DMS114 treated with DMSO at 0.1 percent for 48 hours (cell line): ENCODE results near the gene FMR1NB.

Source experiments
- DNase-seq: peaks from one replicate; lab custom pipeline; 2025; ENCODE audit not compliant: unreplicated experiment; lab: John Stamatoyannopoulos, UW

Gene FMR1NB

DNA sequence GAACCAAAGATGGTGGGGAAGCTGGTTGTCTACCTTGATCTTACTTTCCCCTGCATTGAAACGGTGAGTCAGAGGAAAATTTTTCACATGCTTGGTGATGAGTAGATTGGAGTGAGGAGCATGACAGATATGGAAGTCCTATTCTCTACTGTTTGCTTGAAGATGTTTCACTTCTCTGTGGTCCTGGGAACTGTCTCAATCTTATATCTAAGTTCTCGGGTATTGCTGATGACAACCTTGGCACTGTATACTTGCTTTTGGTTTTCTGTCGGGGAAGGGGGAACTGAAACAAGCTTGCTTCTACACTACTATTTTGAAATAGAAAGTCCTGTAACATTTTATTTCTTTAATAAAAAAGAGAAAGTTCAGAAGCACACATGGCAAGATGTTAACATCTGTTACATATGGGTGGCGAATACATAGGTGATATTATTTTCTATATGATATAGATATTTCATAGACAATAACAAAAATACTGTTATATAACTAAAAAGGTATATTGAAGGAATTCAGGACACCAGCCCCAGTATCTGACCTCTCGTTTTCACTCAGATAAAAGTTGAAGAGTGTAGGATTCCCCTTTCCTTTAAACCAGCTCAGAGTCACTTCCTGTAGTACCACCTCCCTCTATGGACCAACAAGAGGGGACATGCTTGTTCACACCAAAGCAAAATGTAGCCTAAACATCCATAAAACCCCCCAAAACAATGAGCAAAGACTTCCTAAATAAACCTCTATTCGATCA is 88.8 kb downstream of the FMR1NB start:
- no peak for DNase-seq

GRCh38 chrX:148070504-148070877 is 89.4 kb downstream of the FMR1NB start:
- no peak for DNase-seq
